Fibroblast of pulmonary artery (primary cell): Measurements from ENCODE around the gene CAPN14.

ENCODE experiments used
- DNase-seq: peaks from one replicate; pipeline ENCODE4 v3.0.0-alpha.2; 2010; ENCODE audit warnings: low read depth
- H3K4me3 ChIP-seq: replicated peaks from 2 replicates; pipeline ENCODE4 v1.5.1; 2011; ENCODE audit warnings: low read depth, mild to moderate bottlenecking, control low read depth, low read length, moderate library complexity
- TF ChIP-seq, protein P1 (sequence below): IDR thresholded peaks from 2 replicates; pipeline ENCODE4 v1.5.1; 2011; ENCODE audit warnings: mild to moderate bottlenecking, control low read depth, low read length, inconsistent platforms; ENCODE audit errors: missing control alignments

CAPN14 gene, protein sequence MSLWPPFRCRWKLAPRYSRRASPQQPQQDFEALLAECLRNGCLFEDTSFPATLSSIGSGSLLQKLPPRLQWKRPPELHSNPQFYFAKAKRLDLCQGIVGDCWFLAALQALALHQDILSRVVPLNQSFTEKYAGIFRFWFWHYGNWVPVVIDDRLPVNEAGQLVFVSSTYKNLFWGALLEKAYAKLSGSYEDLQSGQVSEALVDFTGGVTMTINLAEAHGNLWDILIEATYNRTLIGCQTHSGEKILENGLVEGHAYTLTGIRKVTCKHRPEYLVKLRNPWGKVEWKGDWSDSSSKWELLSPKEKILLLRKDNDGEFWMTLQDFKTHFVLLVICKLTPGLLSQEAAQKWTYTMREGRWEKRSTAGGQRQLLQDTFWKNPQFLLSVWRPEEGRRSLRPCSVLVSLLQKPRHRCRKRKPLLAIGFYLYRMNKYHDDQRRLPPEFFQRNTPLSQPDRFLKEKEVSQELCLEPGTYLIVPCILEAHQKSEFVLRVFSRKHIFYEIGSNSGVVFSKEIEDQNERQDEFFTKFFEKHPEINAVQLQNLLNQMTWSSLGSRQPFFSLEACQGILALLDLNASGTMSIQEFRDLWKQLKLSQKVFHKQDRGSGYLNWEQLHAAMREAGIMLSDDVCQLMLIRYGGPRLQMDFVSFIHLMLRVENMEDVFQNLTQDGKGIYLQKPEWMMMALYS

DNA sequence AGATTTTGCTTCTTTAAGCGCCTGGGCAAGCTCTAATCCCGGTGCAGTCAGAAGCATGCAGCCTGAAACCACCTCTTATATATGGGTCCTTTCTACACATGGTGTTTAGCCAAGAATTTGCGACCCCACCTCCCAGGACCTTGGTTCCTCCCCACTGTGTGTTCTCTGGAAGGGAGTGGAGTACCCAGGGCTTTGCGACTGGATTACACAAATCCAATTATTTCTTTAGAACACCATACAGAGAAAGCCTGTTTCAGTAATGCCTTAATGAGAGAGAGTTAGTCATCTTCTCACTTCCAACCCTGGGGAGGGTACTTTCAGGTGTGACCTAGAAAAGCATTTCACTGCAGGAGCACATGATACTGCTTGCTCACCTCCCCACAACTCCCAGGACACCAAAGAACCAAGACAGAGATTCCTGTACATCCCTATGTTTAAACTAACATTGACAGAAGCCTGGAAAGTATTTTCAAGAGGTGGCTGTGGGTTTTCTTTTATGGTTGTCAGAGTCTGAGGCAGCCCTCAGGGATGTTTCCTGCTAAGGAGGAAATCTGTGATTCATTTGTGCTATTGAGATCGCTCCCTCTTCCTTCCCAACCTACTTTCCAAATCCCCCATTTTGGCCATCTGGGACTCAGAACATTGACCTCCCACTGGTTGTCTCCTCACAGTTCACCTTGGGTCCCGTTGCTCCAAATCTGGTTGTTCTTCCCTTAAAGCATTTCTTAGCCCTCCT is at the start of gene CAPN14:
TSS of gene CAPN14 (minus strand) at position 51 of the 736 bp plus-strand sequence. CDS start 12,068 bp downstream, outside the sequence.
- DNase-seq, result no peak

DNA sequence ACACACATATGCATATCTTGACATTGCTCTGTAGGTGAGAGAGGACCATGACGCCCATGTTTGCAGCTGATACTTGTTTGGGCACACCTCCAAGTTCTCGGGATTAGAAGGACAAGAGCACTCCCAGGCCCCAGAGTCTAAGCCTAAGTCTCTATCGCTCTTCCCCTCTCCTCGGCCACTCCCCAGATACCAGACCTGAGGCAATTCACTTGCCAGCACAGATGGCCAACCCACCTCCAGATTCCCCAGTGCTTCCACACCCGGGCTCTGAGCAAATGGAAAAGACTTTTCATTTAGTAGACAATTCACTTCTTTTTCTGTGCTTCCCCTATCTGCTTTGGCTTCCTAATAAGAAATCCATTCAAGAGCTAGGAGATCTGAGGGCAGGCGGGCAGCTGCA is 49.5 kb upstream of the CAPN14 start:
- no peak for DNase-seq
- TF ChIP-seq, protein P1, sequence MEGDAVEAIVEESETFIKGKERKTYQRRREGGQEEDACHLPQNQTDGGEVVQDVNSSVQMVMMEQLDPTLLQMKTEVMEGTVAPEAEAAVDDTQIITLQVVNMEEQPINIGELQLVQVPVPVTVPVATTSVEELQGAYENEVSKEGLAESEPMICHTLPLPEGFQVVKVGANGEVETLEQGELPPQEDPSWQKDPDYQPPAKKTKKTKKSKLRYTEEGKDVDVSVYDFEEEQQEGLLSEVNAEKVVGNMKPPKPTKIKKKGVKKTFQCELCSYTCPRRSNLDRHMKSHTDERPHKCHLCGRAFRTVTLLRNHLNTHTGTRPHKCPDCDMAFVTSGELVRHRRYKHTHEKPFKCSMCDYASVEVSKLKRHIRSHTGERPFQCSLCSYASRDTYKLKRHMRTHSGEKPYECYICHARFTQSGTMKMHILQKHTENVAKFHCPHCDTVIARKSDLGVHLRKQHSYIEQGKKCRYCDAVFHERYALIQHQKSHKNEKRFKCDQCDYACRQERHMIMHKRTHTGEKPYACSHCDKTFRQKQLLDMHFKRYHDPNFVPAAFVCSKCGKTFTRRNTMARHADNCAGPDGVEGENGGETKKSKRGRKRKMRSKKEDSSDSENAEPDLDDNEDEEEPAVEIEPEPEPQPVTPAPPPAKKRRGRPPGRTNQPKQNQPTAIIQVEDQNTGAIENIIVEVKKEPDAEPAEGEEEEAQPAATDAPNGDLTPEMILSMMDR, result no peak
- no peak overlapping the region for H3K4me3 ChIP-seq

More for the DNA sequence above, at the start of gene CAPN14:
- no peak within 1 kb of the TSS for H3K4me3 ChIP-seq
- TF ChIP-seq, protein P1, result no peak

DNA sequence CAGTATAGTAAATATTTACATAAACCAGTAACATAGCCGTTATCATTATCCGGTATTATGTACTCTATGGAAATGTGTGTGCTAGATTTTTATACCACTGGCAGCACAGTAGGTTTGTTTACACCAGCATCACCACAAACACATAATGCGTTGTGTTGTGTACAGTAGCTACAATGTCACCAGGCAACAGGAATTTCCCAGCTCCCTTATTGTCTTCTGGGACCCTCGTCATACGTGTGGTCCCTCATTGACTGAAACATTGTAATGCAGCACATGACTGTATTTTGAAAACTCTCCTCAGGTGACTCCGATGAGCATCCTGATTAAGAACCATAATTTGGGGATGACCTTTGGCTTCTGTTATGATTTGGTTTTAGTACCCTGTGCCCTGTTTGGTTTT is 47.9 kb upstream of the CAPN14 start:
- no peak for DNase-seq
- TF ChIP-seq, protein P1, result no peak
- no peak overlapping the region for H3K4me3 ChIP-seq

DNA sequence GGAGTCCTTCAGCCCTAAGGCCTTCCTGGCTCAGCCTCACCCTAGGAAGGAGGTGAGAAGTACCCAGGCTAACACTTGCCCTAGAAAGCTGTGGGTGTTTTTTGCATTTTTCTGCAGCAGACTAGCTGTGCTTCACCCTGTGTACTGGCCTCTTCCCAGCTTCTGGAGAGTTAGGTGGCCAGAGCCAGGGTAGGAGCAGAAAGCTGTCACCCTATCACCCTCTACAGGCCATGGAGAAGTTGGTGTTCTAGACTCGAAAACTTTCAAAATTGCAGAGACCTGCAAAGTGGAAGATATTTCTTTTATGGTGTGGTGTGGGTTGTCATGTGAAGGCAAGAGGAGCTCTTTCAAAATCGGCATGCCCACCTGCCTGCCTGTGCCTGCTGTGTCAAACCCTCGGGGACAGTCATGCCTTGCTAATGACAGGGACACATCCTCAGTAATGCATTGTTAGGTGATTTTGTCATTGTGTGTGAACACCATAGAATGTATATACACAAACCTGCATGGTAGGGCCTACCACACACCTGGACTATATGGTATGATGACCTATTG is 46.4 kb upstream of the CAPN14 start:
- TF ChIP-seq, protein P1, result no peak
- no peak overlapping the region for H3K4me3 ChIP-seq
- no peak for DNase-seq

DNA sequence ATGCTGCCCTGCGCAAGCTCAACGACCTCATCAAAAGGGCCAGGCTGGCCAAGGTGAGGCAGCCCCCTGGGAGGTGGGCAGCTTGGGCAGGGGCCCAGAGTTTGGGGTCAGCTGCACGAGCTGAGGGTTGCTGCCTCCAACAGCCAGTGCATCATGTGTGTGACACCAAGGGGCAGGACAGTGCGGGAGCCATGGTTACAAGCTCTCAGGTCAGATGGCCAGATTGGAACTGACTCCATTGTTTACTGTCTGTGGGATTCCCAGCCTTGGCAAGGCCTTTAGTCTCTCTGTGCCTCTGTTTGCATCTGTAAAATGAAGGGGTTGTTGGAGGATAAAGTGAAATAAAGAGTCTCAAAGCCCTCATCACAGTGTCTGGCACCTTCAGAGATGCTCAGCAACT is 43.6 kb upstream of the CAPN14 start:
- TF ChIP-seq, protein P1, result no peak
- no peak for DNase-seq
- no peak overlapping the region for H3K4me3 ChIP-seq

DNA sequence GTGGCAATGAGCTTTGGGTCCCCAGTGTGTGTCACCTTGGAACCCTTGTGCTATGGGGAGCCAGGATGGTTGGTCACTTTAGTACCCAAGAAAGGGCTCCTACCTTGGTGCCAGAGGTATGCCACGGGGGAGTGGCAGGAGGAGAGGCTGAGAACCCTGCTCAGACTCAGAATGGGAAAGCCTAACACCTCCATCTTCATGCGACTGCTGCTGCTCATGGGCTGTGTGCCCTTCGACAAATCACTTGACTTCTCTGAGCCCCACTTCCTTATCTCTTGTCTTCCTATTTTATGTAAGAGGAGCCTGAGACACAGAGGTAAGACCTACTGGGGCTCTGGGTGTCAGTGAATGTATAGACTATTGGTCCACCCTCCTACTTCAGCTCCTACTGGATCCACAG is 41.8 kb upstream of the CAPN14 start:
- TF ChIP-seq, protein P1, result no peak
- DNase-seq, result no peak
- H3K4me3 ChIP-seq, result no peak overlapping the region
